Activated CD4-positive, alpha-beta T cell treated with anti-CD3 and anti-CD28 coated beads for 36 hours (primary cell): Measurements from ENCODE around the gene KLRG1. TPM values are rescaled to one million over a fixed set of nuclear protein-coding genes. Genes with fewer than 3 reads are reported as not detected.

Source experiments
- ATAC-seq: fragments of 200-7000 bp; cut with Tn5 transposase; one replicate; pipeline ENCODE4 v1.10.0; 2021; ENCODE audit warnings: mild to moderate bottlenecking, moderate library complexity
- CTCF ChIA-PET: fragments of 350-600 bp; sonication (Branson Sonifier 250); formaldehyde crosslinking; loops from one replicate; lab custom pipeline; 2021; ENCODE audit warnings: antibody characterized with exemption; lab: Charles Lee
- POLR2A ChIA-PET: fragments of 350-600 bp; sonication (Branson Sonifier 250); formaldehyde crosslinking; loops from one replicate; lab custom pipeline; 2021; ENCODE audit warnings: antibody characterized with exemption, inconsistent platforms; lab: Charles Lee
- DNase-seq: peaks from one replicate; pipeline ENCODE4 v3.0.0-alpha.2; 2020
- H3K27ac Mint-ChIP-seq: one replicate; pipeline ENCODE4 v1.8.0; 2021; ENCODE audit warnings: mixed read lengths
- H3K27me3 Mint-ChIP-seq: one replicate; pipeline ENCODE4 v1.8.0; 2021; ENCODE audit warnings: mixed read lengths
- H3K36me3 Mint-ChIP-seq: one replicate; pipeline ENCODE4 v1.8.0; 2021; ENCODE audit warnings: low read depth, mixed read lengths
- H3K4me1 Mint-ChIP-seq: one replicate; pipeline ENCODE4 v1.8.0; 2021; ENCODE audit warnings: mixed read lengths
- H3K4me3 Mint-ChIP-seq: one replicate; pipeline ENCODE4 v1.8.0; 2021; ENCODE audit warnings: mild to moderate bottlenecking, moderate library complexity, mixed read lengths
- H3K9me3 Mint-ChIP-seq: one replicate; pipeline ENCODE4 v1.8.0; 2021; ENCODE audit warnings: low read depth, mixed read lengths
- intact Hi-C, 2 experiments: fragments of 100-400 bp; cut with DNase I in 1 of 2; cut with micrococcal nuclease in 1 of 2; formaldehyde crosslinking; loops; one replicate each; pipeline versions ENCODE4 v1.14.2 to v1.15.1; 2022 to 2024; cut with DNase I, micrococcal nuclease
- total RNA-seq, 2 experiments: library from RNA; stranded (reverse); gene quantifications; one replicate each; pipeline ENCODE4 v1.2.3, GENCODE V29; 2021

KLRG1 gene
- total RNA-seq, 2 experiments from 2014 or later = 2.3 to 2.7 TPM

DNA sequence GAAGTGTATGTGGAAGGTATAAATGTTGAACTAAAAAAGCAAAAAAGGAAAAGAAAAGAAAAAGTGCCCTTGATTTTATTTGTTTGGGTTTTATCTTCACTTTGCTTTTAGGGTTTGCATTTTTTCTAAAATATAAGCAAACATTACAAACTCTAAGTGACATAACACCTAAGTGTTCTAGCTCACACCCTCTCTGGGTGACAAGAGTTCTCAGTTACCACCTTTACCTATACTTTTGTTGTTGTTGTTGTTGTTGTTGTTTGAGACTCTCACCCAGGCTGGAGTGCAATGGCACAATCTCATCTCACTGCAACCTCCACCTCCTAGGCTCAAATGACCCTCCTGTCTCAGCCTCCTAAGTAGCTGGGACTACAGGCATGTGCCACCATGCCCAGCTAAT, 13.0 kb downstream of the KLRG1 start:
- CTCF ChIA-PET = interaction anchor here (0.6 to 1.4 kb wide), 4 partner anchors 21 to 728 kb away, joined by 3 read pairs; no protein-coding TSS in a partner anchor
- Mint-ChIP-seq H3K27me3 (peaks cover 7% of the 10 kb centered on the region), H3K4me3 (no peak overlapping the region), H3K9me3 (peaks cover 5% of the 10 kb centered on the region), H3K4me1 (peaks cover 32% of the 10 kb centered on the region), H3K27ac (no peak overlapping the region), H3K36me3 (peaks cover 7% of the 10 kb centered on the region)
- POLR2A ChIA-PET = no interaction called here
- ATAC-seq = no peak
- DNase-seq = no peak
- intact Hi-C loops = no loop called here

DNA sequence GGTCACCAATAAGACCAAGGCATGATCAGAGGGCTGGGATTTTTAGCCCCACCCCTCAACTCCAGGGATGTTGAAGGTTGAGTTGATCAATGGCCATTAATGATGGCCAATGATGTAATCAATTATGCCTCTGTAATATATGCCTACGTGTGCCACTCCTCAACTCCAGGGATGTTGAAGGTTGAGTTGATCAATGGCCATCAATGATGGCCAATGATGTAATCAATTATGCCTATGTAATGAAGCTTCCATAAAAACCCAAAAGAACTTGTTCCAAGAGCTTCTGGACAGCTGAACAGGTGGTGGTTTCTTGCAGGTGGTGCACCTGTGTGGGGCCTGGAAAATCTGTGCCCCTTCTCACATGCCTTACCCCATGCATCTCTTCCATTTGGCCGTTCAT, 33.2 kb downstream of the KLRG1 start:
- Mint-ChIP-seq H3K4me3 (no peak overlapping the region), H3K36me3 (peaks cover 3% of the 10 kb centered on the region), H3K27ac (no peak overlapping the region), H3K4me1 (peaks cover 18% of the 10 kb centered on the region), H3K9me3 (peaks cover 12% of the 10 kb centered on the region), H3K27me3 (no peaks in the 10 kb centered on the region)
- intact Hi-C loops = no loop called here
- ATAC-seq (no peak), DNase-seq (no peak)
- CTCF ChIA-PET = interaction anchor here (0.6 to 2.5 kb wide), 3 partner anchors 16 to 360 kb away, joined by 4 to 8 read pairs (median 8); partner anchors contain the start of gene MFAP5
- POLR2A ChIA-PET = no interaction called here

DNA sequence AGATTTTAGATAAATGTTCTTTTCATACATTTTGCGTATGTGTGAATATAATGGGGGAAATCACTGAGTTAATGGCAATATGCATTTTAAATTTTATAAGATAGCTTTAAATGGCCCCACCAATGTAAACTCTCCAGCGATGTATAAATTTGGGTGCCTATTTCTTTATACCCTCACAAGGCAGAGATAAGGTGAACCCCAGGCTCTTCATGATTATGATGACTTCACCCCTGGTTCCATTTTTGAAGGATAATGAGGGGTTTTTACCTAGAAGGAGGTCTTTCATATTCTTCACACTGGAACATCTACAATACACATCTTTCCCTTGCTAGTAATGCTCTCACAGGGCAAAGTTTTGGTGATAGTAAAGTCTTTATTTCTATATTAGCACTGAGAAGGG, 35.2 kb downstream of the KLRG1 start:
- ChIA-PET CTCF (interaction anchor here (0.7 to 2.5 kb wide), 5 partner anchors 14 to 78 kb away, joined by 3 to 8 read pairs (median 5); no protein-coding TSS in a partner anchor), POLR2A (no interaction called here)
- Mint-ChIP-seq H3K36me3 (peaks cover 8% of the 10 kb centered on the region), H3K9me3 (peaks cover 13% of the 10 kb centered on the region), H3K27me3 (no peaks in the 10 kb centered on the region), H3K4me1 (peaks cover 30% of the 10 kb centered on the region), H3K4me3 (no peak overlapping the region), H3K27ac (no peak overlapping the region)
- ATAC-seq (peak; percentile 24), DNase-seq (no peak)
- intact Hi-C loops = loop anchor here (2.0 kb wide), 2 partner anchors 38 to 380 kb away; no protein-coding TSS in a partner anchor

DNA sequence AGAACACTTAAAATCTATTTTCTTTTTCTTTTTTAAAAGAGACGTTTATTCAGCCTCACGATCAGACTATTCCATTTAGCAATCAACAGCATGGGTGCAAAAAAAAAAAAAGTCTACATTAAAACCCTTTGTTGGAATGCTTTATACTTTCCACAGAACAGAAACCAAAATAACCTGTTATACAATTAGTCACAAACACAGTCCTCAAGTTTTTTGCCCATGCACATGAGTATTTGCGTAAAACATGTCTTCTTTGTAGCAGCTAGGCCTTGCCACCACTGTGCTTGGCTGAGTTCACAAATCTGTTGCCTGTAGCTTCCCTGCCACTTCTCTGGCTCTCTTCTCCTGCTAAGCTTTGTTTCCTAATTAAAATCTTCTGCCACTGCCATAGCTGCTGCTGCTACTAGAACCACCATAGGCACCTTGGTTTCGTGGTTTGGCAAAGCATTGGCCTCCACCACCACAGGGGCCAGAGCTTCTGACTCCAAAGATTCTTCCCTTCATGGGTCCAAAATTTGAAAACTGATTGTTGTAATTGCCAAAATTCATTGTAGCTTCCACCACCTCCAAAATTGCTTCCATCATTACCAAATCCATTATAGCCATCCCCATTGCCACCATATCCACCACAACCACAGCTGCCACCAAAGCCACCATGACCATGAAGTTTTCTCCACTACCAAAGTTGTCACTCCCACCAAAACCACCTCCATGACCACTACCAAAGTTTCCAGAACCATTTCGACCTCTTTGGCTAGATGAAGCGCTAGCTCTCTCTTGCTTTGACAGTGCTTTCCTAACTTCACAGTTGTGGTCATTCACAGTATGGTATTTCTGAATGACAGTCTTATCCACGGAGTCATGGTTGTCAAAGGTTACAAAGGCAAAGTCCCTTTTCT, 38.1 kb downstream of the KLRG1 start:
- Mint-ChIP-seq H3K4me3 (peak overlapping the region; percentile 36), H3K4me1 (peaks cover 52% of the 10 kb centered on the region), H3K36me3 (peaks cover 8% of the 10 kb centered on the region), H3K27ac (peak overlapping the region; percentile 79), H3K9me3 (peaks cover 10% of the 10 kb centered on the region), H3K27me3 (no peaks in the 10 kb centered on the region)
- POLR2A ChIA-PET = interaction anchor here (0.7 to 1.0 kb wide), 2 partner anchors 67 to 78 kb away, joined by 4 to 7 read pairs; partner anchors contain the start of gene M6PR
- intact Hi-C loops = loop anchor here in 1 of 2 experiments (5.0 kb wide), 1 partner anchor 380 kb away; no protein-coding TSS in a partner anchor
- ATAC-seq (no peak), DNase-seq (peak; percentile 63)
- CTCF ChIA-PET = interaction anchor here (0.6 to 2.4 kb wide), 6 partner anchors 10 to 482 kb away, joined by 3 to 12 read pairs (median 4); partner anchors contain the start of gene PHC1

DNA sequence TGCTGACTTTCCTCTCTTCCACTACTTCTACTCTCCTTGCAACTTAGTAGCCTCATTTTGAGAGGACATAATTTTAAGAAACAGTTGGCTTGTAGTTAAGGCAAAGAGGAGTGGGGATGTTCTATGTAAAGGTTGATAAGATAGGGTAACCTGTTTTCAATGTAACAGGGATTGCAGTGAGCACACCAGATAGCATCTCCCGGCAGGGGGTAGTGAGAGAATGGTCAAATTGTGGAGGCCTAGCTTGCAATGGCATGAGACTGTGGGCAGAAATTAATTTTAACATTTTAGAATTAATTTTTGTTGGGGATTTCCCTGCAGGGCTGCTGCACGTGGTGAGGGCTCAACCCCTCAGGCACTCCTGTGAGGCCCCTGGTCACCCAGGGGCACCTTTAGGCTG, 41.4 kb downstream of the KLRG1 start:
- DNase-seq (no peak), ATAC-seq (no peak)
- Mint-ChIP-seq H3K27ac (peak overlapping the region; percentile 49), H3K4me1 (peaks cover 59% of the 10 kb centered on the region), H3K36me3 (peaks cover 21% of the 10 kb centered on the region), H3K4me3 (no peak overlapping the region), H3K27me3 (no peaks in the 10 kb centered on the region), H3K9me3 (peaks cover 11% of the 10 kb centered on the region)
- intact Hi-C loops = no loop called here
- CTCF ChIA-PET = interaction anchor here (0.7 to 1.1 kb wide), 4 partner anchors 13 to 382 kb away, joined by 3 to 4 read pairs (median 3); no protein-coding TSS in a partner anchor
- POLR2A ChIA-PET = interaction anchor here (1.1 kb wide), 1 partner anchor 81 kb away, joined by 3 read pairs; the partner anchor contains the start of gene M6PR

DNA sequence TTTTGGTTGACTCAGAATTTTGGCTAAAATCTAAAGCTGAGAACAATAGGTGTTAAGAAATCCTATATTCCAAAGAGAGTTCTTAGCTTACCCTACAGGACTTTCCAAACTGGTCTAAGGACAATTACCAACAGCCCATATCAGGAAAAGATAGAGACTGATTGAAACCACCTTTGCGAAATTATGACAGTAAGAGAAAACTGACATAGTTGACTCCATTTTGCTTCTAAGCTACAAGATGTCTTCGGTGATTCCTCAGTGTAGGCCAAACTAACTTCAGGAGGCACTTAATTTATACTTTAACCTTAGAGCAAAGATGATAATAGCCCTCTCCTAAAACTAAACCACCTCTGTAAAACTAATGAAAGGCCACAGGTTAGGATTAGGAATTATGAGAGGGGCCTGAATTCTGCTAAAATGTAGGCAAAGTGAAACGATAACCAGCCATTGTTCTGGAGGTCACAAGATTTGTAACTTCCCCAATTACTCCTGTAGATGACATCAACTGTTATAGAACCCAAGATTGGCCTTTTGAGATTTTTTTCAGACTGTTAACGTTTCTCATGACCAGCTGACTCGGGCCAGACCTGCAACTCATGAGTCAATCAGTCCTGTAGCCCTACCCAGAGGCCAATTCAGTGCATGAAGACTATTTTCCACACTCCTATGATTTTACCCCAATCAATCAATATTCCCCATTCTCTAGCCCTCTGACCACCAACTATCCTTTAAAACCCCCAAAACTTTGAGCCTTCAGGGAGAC, 43.0 kb downstream of the KLRG1 start:
- ChIA-PET POLR2A (no interaction called here), CTCF (interaction anchor here (0.7 to 1.9 kb wide), 2 partner anchors 17 to 83 kb away, joined by 4 to 7 read pairs; partner anchors contain the start of gene M6PR)
- Mint-ChIP-seq H3K27ac (peak overlapping the region; percentile 32), H3K36me3 (peaks cover 21% of the 10 kb centered on the region), H3K4me1 (peaks cover 68% of the 10 kb centered on the region), H3K27me3 (no peaks in the 10 kb centered on the region), H3K4me3 (no peak overlapping the region), H3K9me3 (peaks cover 11% of the 10 kb centered on the region)
- DNase-seq (no peak), ATAC-seq (peak; percentile 43)
- intact Hi-C loops = no loop called here

DNA sequence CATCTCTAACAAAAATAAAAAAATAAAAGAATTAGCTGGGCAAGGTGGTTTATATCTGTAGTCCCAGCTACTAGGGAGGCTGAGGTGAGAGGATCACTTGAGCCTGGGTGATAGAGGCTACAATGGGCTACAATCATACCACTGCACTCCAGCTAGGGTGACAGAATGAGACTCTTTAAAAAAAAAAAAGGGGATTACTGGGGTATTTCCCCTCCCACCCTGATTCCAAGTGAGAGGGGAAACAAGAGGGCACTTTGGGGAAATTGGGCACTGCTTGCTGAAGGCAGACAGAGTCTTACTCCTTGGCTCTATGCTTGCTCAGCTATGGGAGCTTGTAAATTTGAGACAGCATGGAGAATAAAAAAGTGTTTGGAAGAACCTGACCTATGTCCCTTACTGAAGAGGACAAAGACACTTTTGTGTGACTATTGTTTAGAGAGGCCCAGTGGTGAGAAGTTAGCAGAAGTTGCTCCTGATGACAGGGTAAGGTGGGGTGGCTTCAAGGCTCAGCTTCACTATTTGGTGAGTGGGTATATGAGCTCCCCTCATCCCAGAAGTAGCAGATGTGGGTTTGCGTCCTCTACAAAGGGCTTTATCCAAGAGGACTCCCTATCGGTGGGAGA, 44.0 kb downstream of the KLRG1 start:
- intact Hi-C loops = no loop called here
- Mint-ChIP-seq H3K4me3 (no peak overlapping the region), H3K27me3 (no peaks in the 10 kb centered on the region), H3K27ac (no peak overlapping the region), H3K9me3 (peaks cover 6% of the 10 kb centered on the region), H3K4me1 (peaks cover 69% of the 10 kb centered on the region), H3K36me3 (peaks cover 17% of the 10 kb centered on the region)
- no peak for DNase-seq
- ATAC-seq = peak; percentile 12
- ChIA-PET CTCF (interaction anchor here (0.7 to 1.9 kb wide), 3 partner anchors 16 to 142 kb away, joined by 3 to 7 read pairs (median 6); partner anchors contain the start of gene M6PR), POLR2A (interaction anchor here (0.7 kb wide), 1 partner anchor 46 kb away, joined by 3 read pairs; no protein-coding TSS in a partner anchor)

DNA sequence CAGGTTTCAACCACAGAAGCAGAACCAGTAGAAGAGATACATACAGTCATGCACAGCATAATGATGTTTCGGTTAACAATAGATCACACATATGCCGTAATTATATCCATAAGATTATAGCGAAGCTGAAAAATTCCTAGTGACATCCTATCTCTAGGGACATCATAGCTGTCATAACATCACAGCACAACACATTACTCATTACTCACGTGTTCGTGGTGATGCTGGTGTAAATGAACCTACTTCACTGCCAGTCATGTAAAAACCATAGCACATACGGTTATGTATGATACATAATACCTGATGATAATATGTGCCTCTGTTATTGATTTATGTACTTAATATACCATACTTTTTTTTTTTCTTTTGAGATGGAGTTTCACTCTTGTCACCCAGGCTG, 44.7 kb downstream of the KLRG1 start:
- Mint-ChIP-seq H3K9me3 (peaks cover 3% of the 10 kb centered on the region), H3K36me3 (peaks cover 13% of the 10 kb centered on the region), H3K27ac (no peak overlapping the region), H3K4me1 (peaks cover 70% of the 10 kb centered on the region), H3K4me3 (no peak overlapping the region), H3K27me3 (no peaks in the 10 kb centered on the region)
- no peak for DNase-seq
- POLR2A ChIA-PET = interaction anchor here (0.7 kb wide), 1 partner anchor 46 kb away, joined by 3 read pairs; no protein-coding TSS in a partner anchor
- CTCF ChIA-PET = interaction anchor here (1.0 to 5.4 kb wide), 4 partner anchors 15 to 84 kb away, joined by 3 to 55 read pairs (median 4); partner anchors contain the start of gene M6PR
- peak; percentile 47 for ATAC-seq
- intact Hi-C loops = no loop called here

DNA sequence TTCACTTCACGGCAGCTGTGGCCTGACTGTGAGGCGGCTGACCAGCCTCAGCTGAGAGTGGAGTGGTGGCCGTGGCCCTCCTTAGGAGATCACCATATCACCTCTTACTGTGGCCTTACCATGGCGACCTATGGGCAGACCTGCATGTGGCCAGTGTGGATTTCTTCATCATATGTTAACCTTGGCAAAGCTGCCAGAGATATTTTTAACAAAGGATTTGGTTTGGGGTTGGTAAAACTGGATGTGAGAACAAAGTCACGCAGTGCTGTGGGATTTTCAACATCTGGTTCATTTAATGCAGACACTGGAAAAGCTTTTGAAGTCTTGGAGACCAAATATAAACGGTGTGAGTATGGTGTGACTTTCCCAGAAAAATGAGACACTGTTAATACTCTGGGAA, 46.9 kb downstream of the KLRG1 start:
- H3K4me3 Mint-ChIP-seq = no peak overlapping the region
- intact Hi-C loops = loop anchor here (5.0 kb wide), 2 partner anchors 39 to 544 kb away; no protein-coding TSS in a partner anchor
- peaks cover 71% of the 10 kb centered on the region for H3K4me1 Mint-ChIP-seq

DNA sequence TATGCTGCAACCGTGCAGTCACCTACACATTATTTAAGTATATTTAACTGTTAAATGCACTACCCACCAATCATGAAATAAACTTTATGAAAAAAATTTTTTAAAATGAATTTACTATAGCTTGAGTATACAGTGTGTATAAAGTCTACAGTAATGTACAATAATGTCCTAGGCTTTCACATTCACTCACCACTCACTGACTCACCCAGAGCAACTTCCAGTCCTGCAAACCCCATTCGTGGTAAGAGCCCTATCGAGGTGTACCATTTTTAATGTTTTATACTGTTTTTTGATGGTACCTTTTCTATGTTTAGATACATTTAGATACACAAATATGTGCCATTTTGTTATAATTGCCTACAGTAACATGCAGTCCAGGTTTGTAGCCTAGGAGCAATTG, 48.1 kb downstream of the KLRG1 start:
- Mint-ChIP-seq H3K4me3 (no peak overlapping the region), H3K27me3 (no peaks in the 10 kb centered on the region), H3K36me3 (peaks cover 13% of the 10 kb centered on the region), H3K4me1 (peaks cover 62% of the 10 kb centered on the region), H3K27ac (no peak overlapping the region), H3K9me3 (peaks cover 3% of the 10 kb centered on the region)
- peak; percentile 45 for ATAC-seq
- intact Hi-C loops = loop anchor here (5.0 kb wide), 2 partner anchors 40 to 545 kb away; no protein-coding TSS in a partner anchor
- no peak for DNase-seq
- ChIA-PET CTCF (interaction anchor here (0.8 to 5.4 kb wide), 9 partner anchors 9 to 147 kb away, joined by 3 to 114 read pairs (median 4); partner anchors contain the start of gene M6PR), POLR2A (no interaction called here)

More for the DNA sequence above, 46.9 kb downstream of the KLRG1 start:
- ChIA-PET POLR2A (no interaction called here), CTCF (interaction anchor here (0.8 to 5.4 kb wide), 5 partner anchors 10 to 88 kb away, joined by 3 to 114 read pairs (median 4); partner anchors contain the start of gene M6PR)
- Mint-ChIP-seq H3K27me3 (no peaks in the 10 kb centered on the region), H3K36me3 (peaks cover 13% of the 10 kb centered on the region), H3K27ac (no peak overlapping the region), H3K9me3 (peaks cover 3% of the 10 kb centered on the region)
- DNase-seq (no peak), ATAC-seq (no peak)
